ENCODE measurements around the gene CREB1.

DNA sequence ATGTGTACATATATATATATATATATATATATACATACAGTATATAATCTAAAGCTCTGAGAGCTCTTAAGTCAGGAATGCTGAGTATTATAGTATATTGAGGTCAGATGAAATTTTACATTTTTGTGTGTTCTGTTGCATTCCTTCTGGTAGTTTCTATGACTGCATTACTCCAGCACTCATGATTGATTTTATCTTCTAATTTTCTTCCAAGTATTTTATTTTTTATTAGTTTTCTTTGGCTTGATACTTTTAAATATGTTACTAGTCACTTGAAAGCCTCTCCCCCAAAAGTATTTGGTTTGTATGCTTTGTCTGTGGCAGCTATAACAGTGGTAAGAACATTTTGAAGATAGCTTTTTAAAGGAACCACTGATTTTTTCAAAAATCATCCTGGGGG is 70.5 kb downstream of the CREB1 start:
- no peak for TF ChIP-seq TAF1 (IDR thresholded peaks at IDR 0.05; ENCODE audit: borderline replicate concordance, low read depth, low read length)
- TF ChIP-seq POLR2AphosphoS5 (IDR thresholded peaks at IDR 0.05; ENCODE audit: low read depth, low read length) = no peak
